NCI-H748 (cell line): Measurements from ENCODE around the gene PCP4.
"Not testable (repeated sequence)": the region's sequence is repeated elsewhere in the genome, so short reads cannot be mapped to it uniquely, and the experiment has no call there.

Experiments
- DNase-seq: peaks from one replicate; lab custom pipeline; 2025; ENCODE audit not compliant: unreplicated experiment; lab: John Stamatoyannopoulos, UW

Gene PCP4

GRCh38 chr21:39863111-39863510, 4.1 kb upstream of the PCP4 start:
- DNase-seq: peak; percentile 92

GRCh38 chr21:39866093-39866492, 1.1 kb upstream of the PCP4 start:
- DNase-seq: no peak

- peak; percentile 5 for DNase-seq
Measured at GRCh38 chr21:39869141-39869818, 2.0 kb downstream of the PCP4 start.

GRCh38 chr21:39873687-39874086, 6.4 kb downstream of the PCP4 start:
- no peak for DNase-seq

GRCh38 chr21:39874206-39874605, 7.0 kb downstream of the PCP4 start:
- no peak for DNase-seq

GRCh38 chr21:39874759-39875158, 7.5 kb downstream of the PCP4 start:
- no peak for DNase-seq

- DNase-seq: no peak
Measured at GRCh38 chr21:39881661-39882060, 14.4 kb downstream of the PCP4 start.

GRCh38 chr21:39882151-39882838, 15.1 kb downstream of the PCP4 start:
- DNase-seq: no peak

GRCh38 chr21:39882839-39883195, 15.6 kb downstream of the PCP4 start:
- DNase-seq: no peak

GRCh38 chr21:39885119-39885848, 18.0 kb downstream of the PCP4 start:
- DNase-seq: peak; percentile 73

GRCh38 chr21:39888848-39889247, 21.6 kb downstream of the PCP4 start:
- no peak for DNase-seq

GRCh38 chr21:39891111-39891510, 23.9 kb downstream of the PCP4 start:
- no peak for DNase-seq

- DNase-seq: not testable (repeated sequence)
Measured at GRCh38 chr21:39891863-39892262, 24.6 kb downstream of the PCP4 start.

GRCh38 chr21:39900491-39900890, 33.3 kb downstream of the PCP4 start:
- no peak for DNase-seq

GRCh38 chr21:39900911-39901310, 33.7 kb downstream of the PCP4 start:
- no peak for DNase-seq

GRCh38 chr21:39902986-39903385, 35.7 kb downstream of the PCP4 start:
- no peak for DNase-seq

- no peak for DNase-seq
Measured at GRCh38 chr21:39904457-39904856, 37.2 kb downstream of the PCP4 start.

- DNase-seq: no peak
Measured at GRCh38 chr21:39908265-39908923, 41.2 kb downstream of the PCP4 start.

GRCh38 chr21:39911286-39912199, 44.3 kb downstream of the PCP4 start:
- peak; percentile 76 for DNase-seq

GRCh38 chr21:39913706-39914305, 46.6 kb downstream of the PCP4 start:
- DNase-seq: no peak
